ENCODE data around the gene RHEX. TPM values are rescaled to one million over a fixed set of nuclear protein-coding genes. Genes with fewer than 3 reads are reported as not detected.

Gene RHEX
- total and polyA plus RNA-seq, 4 donors: 0.12 to 0.59 (median 0.55) TPM; not detected in 1

- DNase-seq (ENCODE audit: low read depth in 4 of 6, low spot score in 6 of 6): no peak
- H3K9me3 ChIP-seq (ENCODE audit: control insufficient read depth, insufficient read depth, low read length): peaks cover 4% of the 10 kb centered on the region
- no peaks in the 10 kb centered on the region for H3K36me3 ChIP-seq (ENCODE audit: control insufficient read depth, insufficient read depth, low read length)
- H3K27ac ChIP-seq (ENCODE audit: low read depth, low read length): no peak overlapping the region
- H3K4me1 ChIP-seq (ENCODE audit: control insufficient read depth, insufficient read depth, low read length): peaks cover 15% of the 10 kb centered on the region
- peaks cover 21% of the 10 kb centered on the region for H3K27me3 ChIP-seq (ENCODE audit: control insufficient read depth, insufficient read depth, low read length)
- no peak overlapping the region for H3K4me3 ChIP-seq (ENCODE audit: low read depth, low read length)
- WGBS (ENCODE audit: insufficient coverage): no CpG with 5 or more reads among the region's 1 CpG
Measured at GRCh38 chr1:206121269-206121668, 68.3 kb downstream of the RHEX start.

- H3K4me3 ChIP-seq (ENCODE audit: low read depth, low read length): no peak overlapping the region
- H3K27ac ChIP-seq (ENCODE audit: low read depth, low read length): no peak overlapping the region
- H3K27me3 ChIP-seq (ENCODE audit: control insufficient read depth, insufficient read depth, low read length): peaks cover 7% of the 10 kb centered on the region
- H3K36me3 ChIP-seq (ENCODE audit: control insufficient read depth, insufficient read depth, low read length): no peaks in the 10 kb centered on the region
- H3K9me3 ChIP-seq (ENCODE audit: control insufficient read depth, insufficient read depth, low read length): peaks cover 4% of the 10 kb centered on the region
- peaks cover 2% of the 10 kb centered on the region for H3K4me1 ChIP-seq (ENCODE audit: control insufficient read depth, insufficient read depth, low read length)
- no peak for DNase-seq (ENCODE audit: low read depth in 4 of 6, low spot score in 6 of 6)
Measured at GRCh38 chr1:206122686-206123085, 69.7 kb downstream of the RHEX start.

- Histone ChIP-seq H3K4me1 (ENCODE audit: control insufficient read depth, insufficient read depth, low read length) (no peaks in the 10 kb centered on the region), H3K27me3 (ENCODE audit: control insufficient read depth, insufficient read depth, low read length) (no peaks in the 10 kb centered on the region), H3K4me3 (ENCODE audit: low read depth, low read length) (no peak overlapping the region), H3K9me3 (ENCODE audit: control insufficient read depth, insufficient read depth, low read length) (peaks cover 4% of the 10 kb centered on the region), H3K36me3 (ENCODE audit: control insufficient read depth, insufficient read depth, low read length) (no peaks in the 10 kb centered on the region), H3K27ac (ENCODE audit: low read depth, low read length) (no peak overlapping the region)
- DNase-seq (ENCODE audit: low read depth in 4 of 6, low spot score in 6 of 6): peak in 2 of 6 donors; percentile 44 to 56
- no CpG with 5 or more reads among the region's 1 CpG for WGBS (ENCODE audit: insufficient coverage)
Measured at GRCh38 chr1:206125346-206125745, 72.4 kb downstream of the RHEX start.

GRCh38 chr1:206127336-206127735 is 74.4 kb downstream of the RHEX start:
- no peak overlapping the region for H3K4me3 ChIP-seq (ENCODE audit: low read depth, low read length)
- no peaks in the 10 kb centered on the region for H3K36me3 ChIP-seq (ENCODE audit: control insufficient read depth, insufficient read depth, low read length)
- 94% methylated on average over 8 of the region's 9 CpGs for WGBS (ENCODE audit: insufficient coverage)
- H3K9me3 ChIP-seq (ENCODE audit: control insufficient read depth, insufficient read depth, low read length): peaks cover 1% of the 10 kb centered on the region
- H3K4me1 ChIP-seq (ENCODE audit: control insufficient read depth, insufficient read depth, low read length): no peaks in the 10 kb centered on the region
- no peaks in the 10 kb centered on the region for H3K27me3 ChIP-seq (ENCODE audit: control insufficient read depth, insufficient read depth, low read length)
- DNase-seq (ENCODE audit: low read depth in 4 of 6, low spot score in 6 of 6): no peak
- H3K27ac ChIP-seq (ENCODE audit: low read depth, low read length): no peak overlapping the region

- Histone ChIP-seq H3K27ac (ENCODE audit: low read depth, low read length) (no peak overlapping the region), H3K36me3 (ENCODE audit: control insufficient read depth, insufficient read depth, low read length) (no peaks in the 10 kb centered on the region), H3K4me3 (ENCODE audit: low read depth, low read length) (no peak overlapping the region), H3K4me1 (ENCODE audit: control insufficient read depth, insufficient read depth, low read length) (no peaks in the 10 kb centered on the region), H3K9me3 (ENCODE audit: control insufficient read depth, insufficient read depth, low read length) (no peaks in the 10 kb centered on the region), H3K27me3 (ENCODE audit: control insufficient read depth, insufficient read depth, low read length) (no peaks in the 10 kb centered on the region)
- WGBS (ENCODE audit: insufficient coverage): 79% methylated on average over 3 of the region's 4 CpGs
- DNase-seq (ENCODE audit: low read depth in 4 of 6, low spot score in 6 of 6): no peak
Measured at GRCh38 chr1:206128196-206128595, 75.2 kb downstream of the RHEX start.

GRCh38 chr1:206131037-206131436 is 78.1 kb downstream of the RHEX start:
- Histone ChIP-seq H3K9me3 (ENCODE audit: control insufficient read depth, insufficient read depth, low read length) (no peaks in the 10 kb centered on the region), H3K27ac (ENCODE audit: low read depth, low read length) (no peak overlapping the region), H3K4me1 (ENCODE audit: control insufficient read depth, insufficient read depth, low read length) (peaks cover 4% of the 10 kb centered on the region), H3K36me3 (ENCODE audit: control insufficient read depth, insufficient read depth, low read length) (no peaks in the 10 kb centered on the region), H3K27me3 (ENCODE audit: control insufficient read depth, insufficient read depth, low read length) (no peaks in the 10 kb centered on the region), H3K4me3 (ENCODE audit: low read depth, low read length) (no peak overlapping the region)
- WGBS (ENCODE audit: insufficient coverage): 69% methylated on average over 6 of the region's 7 CpGs
- peak in 1 of 6 donors; percentile 9 for DNase-seq (ENCODE audit: low read depth in 4 of 6, low spot score in 6 of 6)

- Histone ChIP-seq H3K36me3 (ENCODE audit: control insufficient read depth, insufficient read depth, low read length) (no peaks in the 10 kb centered on the region), H3K27ac (ENCODE audit: low read depth, low read length) (no peak overlapping the region), H3K27me3 (ENCODE audit: control insufficient read depth, insufficient read depth, low read length) (no peaks in the 10 kb centered on the region), H3K4me1 (ENCODE audit: control insufficient read depth, insufficient read depth, low read length) (peaks cover 7% of the 10 kb centered on the region), H3K4me3 (ENCODE audit: low read depth, low read length) (no peak overlapping the region), H3K9me3 (ENCODE audit: control insufficient read depth, insufficient read depth, low read length) (no peaks in the 10 kb centered on the region)
- WGBS (ENCODE audit: insufficient coverage): 71% methylated on average over 1 of the region's 7 CpGs
- no peak for DNase-seq (ENCODE audit: low read depth in 4 of 6, low spot score in 6 of 6)
Measured at GRCh38 chr1:206133751-206134415, 80.9 kb downstream of the RHEX start.

GRCh38 chr1:206135248-206135647 is 82.3 kb downstream of the RHEX start:
- Histone ChIP-seq H3K4me1 (ENCODE audit: control insufficient read depth, insufficient read depth, low read length) (peaks cover 7% of the 10 kb centered on the region), H3K27ac (ENCODE audit: low read depth, low read length) (no peak overlapping the region), H3K27me3 (ENCODE audit: control insufficient read depth, insufficient read depth, low read length) (no peaks in the 10 kb centered on the region), H3K9me3 (ENCODE audit: control insufficient read depth, insufficient read depth, low read length) (no peaks in the 10 kb centered on the region), H3K4me3 (ENCODE audit: low read depth, low read length) (no peak overlapping the region), H3K36me3 (ENCODE audit: control insufficient read depth, insufficient read depth, low read length) (no peaks in the 10 kb centered on the region)
- no peak for DNase-seq (ENCODE audit: low read depth in 4 of 6, low spot score in 6 of 6)
- WGBS (ENCODE audit: insufficient coverage): 72% methylated on average over 2 of the region's 2 CpGs

GRCh38 chr1:206136241-206136640 is 83.3 kb downstream of the RHEX start:
- H3K4me3 ChIP-seq (ENCODE audit: low read depth, low read length): no peak overlapping the region
- H3K27me3 ChIP-seq (ENCODE audit: control insufficient read depth, insufficient read depth, low read length): no peaks in the 10 kb centered on the region
- no peaks in the 10 kb centered on the region for H3K36me3 ChIP-seq (ENCODE audit: control insufficient read depth, insufficient read depth, low read length)
- peak in 2 of 6 donors; percentile 42 to 43 for DNase-seq (ENCODE audit: low read depth in 4 of 6, low spot score in 6 of 6)
- H3K27ac ChIP-seq (ENCODE audit: low read depth, low read length): no peak overlapping the region
- no CpG with 5 or more reads among the region's 2 CpGs for WGBS (ENCODE audit: insufficient coverage)
- peaks cover 2% of the 10 kb centered on the region for H3K9me3 ChIP-seq (ENCODE audit: control insufficient read depth, insufficient read depth, low read length)
- H3K4me1 ChIP-seq (ENCODE audit: control insufficient read depth, insufficient read depth, low read length): peaks cover 7% of the 10 kb centered on the region

GRCh38 chr1:206142011-206142410 is 89.0 kb downstream of the RHEX start:
- no peak for DNase-seq (ENCODE audit: low read depth in 4 of 6, low spot score in 6 of 6)
- Histone ChIP-seq H3K4me3 (ENCODE audit: low read depth, low read length) (no peak overlapping the region), H3K27ac (ENCODE audit: low read depth, low read length) (no peak overlapping the region), H3K27me3 (ENCODE audit: control insufficient read depth, insufficient read depth, low read length) (no peaks in the 10 kb centered on the region), H3K9me3 (ENCODE audit: control insufficient read depth, insufficient read depth, low read length) (peaks cover 2% of the 10 kb centered on the region), H3K4me1 (ENCODE audit: control insufficient read depth, insufficient read depth, low read length) (peaks cover 5% of the 10 kb centered on the region), H3K36me3 (ENCODE audit: control insufficient read depth, insufficient read depth, low read length) (no peaks in the 10 kb centered on the region)
- WGBS (ENCODE audit: insufficient coverage): no CpG with 5 or more reads among the region's 3 CpGs

Data from spinal cord (tissue), 10 donors.